ENCODE results near the gene GALC. TPM values are rescaled to one million over a fixed set of nuclear protein-coding genes. Genes with fewer than 3 reads are reported as not detected.
A peak's percentile ranks its signal among the peaks of the same experiment; 100 is the strongest.

The GALC gene
- total RNA-seq, 3 donors from 2014 or later: 30.8 to 39.8 (median 37.3) TPM

GRCh38 chr14:87952307-87953094 lies 40.5 kb downstream of the GALC start:
- H3K4me1 ChIP-seq: no peaks in the 10 kb centered on the region
- H3K9me3 ChIP-seq: no peaks in the 10 kb centered on the region
- no peak overlapping the region for H3K27ac ChIP-seq
- TF ChIP-seq POLR2A (IDR thresholded peaks at IDR 0.05): no peak
- no peak for TF ChIP-seq CTCF (IDR thresholded peaks at IDR 0.05)
- TF ChIP-seq POLR2AphosphoS5 (IDR thresholded peaks at IDR 0.05): no peak
- intact Hi-C loops (cut with DNase I; ENCODE audit: low total_unique reads): no loop called here
- H3K27me3 ChIP-seq: no peaks in the 10 kb centered on the region
- peaks cover 1% of the 10 kb centered on the region for H3K36me3 ChIP-seq
- no peak overlapping the region for H3K4me3 ChIP-seq
- DNase-seq (ENCODE audit: low spot score in 2 of 2): no peak

- peaks cover 4% of the 10 kb centered on the region for H3K36me3 ChIP-seq
- no peak overlapping the region for H3K4me3 ChIP-seq
- H3K4me1 ChIP-seq: no peaks in the 10 kb centered on the region
- H3K27ac ChIP-seq: no peak overlapping the region
- TF ChIP-seq CTCF (IDR thresholded peaks at IDR 0.05) (peak; percentile 40 to 72 (median 62)), POLR2AphosphoS5 (IDR thresholded peaks at IDR 0.05) (no peak), POLR2A (IDR thresholded peaks at IDR 0.05) (no peak)
- intact Hi-C loops (cut with DNase I; ENCODE audit: low total_unique reads): no loop called here
- H3K9me3 ChIP-seq: no peaks in the 10 kb centered on the region
- H3K27me3 ChIP-seq: no peaks in the 10 kb centered on the region
- no peak for DNase-seq (ENCODE audit: low spot score in 2 of 2)
Measured at GRCh38 chr14:87944987-87945604, 47.9 kb downstream of the GALC start.

GRCh38 chr14:87940894-87941293 lies 52.1 kb downstream of the GALC start:
- Histone ChIP-seq H3K4me1 (no peaks in the 10 kb centered on the region), H3K4me3 (no peak overlapping the region), H3K27ac (no peak overlapping the region), H3K36me3 (no peaks in the 10 kb centered on the region), H3K27me3 (no peaks in the 10 kb centered on the region), H3K9me3 (no peaks in the 10 kb centered on the region)
- DNase-seq (ENCODE audit: low spot score in 2 of 2): no peak
- intact Hi-C loops (cut with DNase I; ENCODE audit: low total_unique reads): no loop called here
- no peak for TF ChIP-seq POLR2AphosphoS5 (IDR thresholded peaks at IDR 0.05)
- TF ChIP-seq POLR2A (IDR thresholded peaks at IDR 0.05): no peak
- no peak for TF ChIP-seq CTCF (IDR thresholded peaks at IDR 0.05)

- intact Hi-C loops (cut with DNase I; ENCODE audit: low total_unique reads): no loop called here
- DNase-seq (ENCODE audit: low spot score in 2 of 2): no peak
- H3K36me3 ChIP-seq: no peaks in the 10 kb centered on the region
- H3K27ac ChIP-seq: no peak overlapping the region
- H3K9me3 ChIP-seq: no peaks in the 10 kb centered on the region
- H3K4me3 ChIP-seq: no peak overlapping the region
- no peaks in the 10 kb centered on the region for H3K27me3 ChIP-seq
- H3K4me1 ChIP-seq: no peaks in the 10 kb centered on the region
- TF ChIP-seq CTCF (IDR thresholded peaks at IDR 0.05) (no peak), POLR2AphosphoS5 (IDR thresholded peaks at IDR 0.05) (no peak), POLR2A (IDR thresholded peaks at IDR 0.05) (no peak)
Measured at GRCh38 chr14:87940382-87940781, 52.6 kb downstream of the GALC start.

- TF ChIP-seq POLR2A (IDR thresholded peaks at IDR 0.05) (no peak), POLR2AphosphoS5 (IDR thresholded peaks at IDR 0.05) (no peak), CTCF (IDR thresholded peaks at IDR 0.05) (no peak)
- H3K36me3 ChIP-seq: no peaks in the 10 kb centered on the region
- intact Hi-C loops (cut with DNase I; ENCODE audit: low total_unique reads): no loop called here
Measured at GRCh38 chr14:87935886-87936285, 57.1 kb downstream of the GALC start.

More at GRCh38 chr14:87935886-87936285, 57.1 kb downstream of the GALC start:
- H3K27ac ChIP-seq: no peak overlapping the region
- H3K9me3 ChIP-seq: no peaks in the 10 kb centered on the region
- H3K4me1 ChIP-seq: no peaks in the 10 kb centered on the region
- H3K4me3 ChIP-seq: no peak overlapping the region
- no peaks in the 10 kb centered on the region for H3K27me3 ChIP-seq
- DNase-seq (ENCODE audit: low spot score in 2 of 2): no peak
